ENCODE data around the gene LDLR.
"Not testable (repeated sequence)": the region's sequence is repeated elsewhere in the genome, so short reads cannot be mapped to it uniquely, and the experiment has no call there.

Gene LDLR

DNA sequence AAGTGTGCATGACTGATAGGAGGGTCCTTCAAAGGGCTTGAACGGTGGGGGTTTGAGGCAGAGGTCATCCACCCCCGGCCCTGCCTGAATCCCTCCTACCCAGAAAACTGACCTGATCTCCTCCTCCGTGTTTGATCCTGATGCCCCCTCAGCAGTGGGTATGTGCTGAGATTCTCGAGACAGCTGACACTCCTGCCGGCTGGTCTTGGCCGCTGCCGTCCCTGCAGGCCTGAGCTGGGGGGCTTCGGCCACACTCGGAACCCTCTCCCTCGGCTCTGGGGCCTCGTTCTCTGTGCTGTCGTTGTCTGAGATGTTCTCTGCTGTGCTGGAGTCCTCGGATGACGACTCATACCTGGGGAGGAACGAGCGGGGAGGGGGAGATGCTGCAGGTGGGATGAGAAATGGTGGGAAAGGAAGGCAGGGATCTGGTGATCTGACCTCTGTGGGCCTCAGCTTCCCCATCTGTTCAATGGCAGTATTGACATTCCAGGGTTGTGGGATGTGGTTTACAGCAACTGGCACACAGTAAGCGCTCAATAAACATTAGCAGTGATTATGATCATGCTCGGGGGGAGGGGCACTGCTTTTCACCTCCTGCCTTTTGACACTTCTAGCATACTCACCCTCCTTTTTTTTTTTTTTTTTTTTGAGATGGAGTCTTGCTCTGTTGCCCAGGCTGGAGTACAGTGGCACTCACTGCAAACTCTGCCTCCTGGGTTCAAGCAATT is 87.4 kb downstream of the LDLR start:
- DNase-seq: no peak

- no peak for DNase-seq
Observed at GRCh38 chr19:11177592-11177991, 88.3 kb downstream of the LDLR start.

DNA sequence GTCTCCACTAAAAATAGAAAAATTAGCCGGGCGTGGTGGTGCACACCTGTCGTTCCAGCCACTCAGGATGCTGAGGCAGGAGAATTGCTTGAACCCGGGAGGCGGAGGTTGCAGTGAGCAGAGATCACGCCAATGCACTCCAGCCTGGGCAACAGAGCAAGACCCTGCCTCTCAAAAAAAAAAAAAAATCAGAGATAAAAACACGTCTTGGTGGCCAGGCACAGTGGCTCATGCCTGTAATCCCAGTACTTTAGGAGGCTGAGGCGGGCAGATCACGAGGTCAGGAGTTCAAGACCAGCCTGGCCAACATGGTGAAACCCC is 89.8 kb downstream of the LDLR start:
- not testable (repeated sequence) for DNase-seq

- no peak for DNase-seq
Observed at GRCh38 chr19:11179716-11180297, 90.5 kb downstream of the LDLR start.

- DNase-seq: no peak
Observed at GRCh38 chr19:11180346-11180745, 91.1 kb downstream of the LDLR start.

DNA sequence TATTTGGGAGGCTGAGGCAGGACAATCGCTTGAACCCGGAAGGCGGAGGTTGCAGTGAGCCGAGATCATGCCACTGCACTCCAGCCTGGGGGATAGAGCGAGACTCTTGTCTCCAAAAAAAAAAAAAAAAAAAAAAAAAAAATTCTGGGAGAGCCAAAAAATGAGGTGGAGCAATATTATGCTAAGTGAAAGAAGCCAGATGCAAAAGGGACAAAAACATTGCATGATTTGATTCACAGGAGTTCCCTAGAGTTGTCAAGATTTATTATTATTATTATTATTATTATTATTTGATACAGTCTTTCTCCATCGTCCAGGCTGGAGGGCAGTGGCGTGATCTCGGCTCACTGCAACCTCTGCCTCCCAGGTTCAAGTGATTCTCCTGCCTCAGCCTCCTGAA is 91.7 kb downstream of the LDLR start:
- DNase-seq: not testable (repeated sequence)

DNA sequence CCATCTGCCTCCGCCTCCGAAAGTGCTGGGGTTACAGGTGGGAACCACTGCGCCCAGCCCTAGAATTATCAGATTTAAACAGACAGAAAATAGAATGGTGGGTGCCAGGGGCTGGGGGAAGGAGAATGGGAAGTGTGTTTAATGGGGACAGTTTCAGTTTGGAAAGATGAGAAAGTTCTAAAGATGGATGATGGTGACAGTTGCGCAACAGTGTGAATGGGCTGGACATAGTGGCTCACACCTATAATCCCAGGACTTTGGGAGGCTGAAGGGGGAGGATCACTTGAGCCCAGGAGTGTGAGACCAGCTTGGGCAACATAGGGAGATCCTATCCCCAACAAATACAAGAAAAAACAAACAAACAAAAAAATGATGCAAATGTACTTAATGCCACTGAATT is 92.2 kb downstream of the LDLR start:
- no peak for DNase-seq

Measured in activated effector memory CD4-positive, alpha-beta T cell treated with anti-CD3 and anti-CD28 coated beads, Interleukin-2, amount 50 U/mL, for 16 hours (primary cell).